Measurements from ENCODE around the gene IPO9.

- TF ChIP-seq CTCF (IDR thresholded peaks at IDR 0.05; ENCODE audit: insufficient read depth, low read length): no peak
- TF ChIP-seq GABPA (IDR thresholded peaks at IDR 0.05; ENCODE audit: low read depth): no peak
- no peak for TF ChIP-seq POLR2AphosphoS5 (IDR thresholded peaks at IDR 0.05; ENCODE audit: low read depth)
- TF ChIP-seq REST (IDR thresholded peaks at IDR 0.05; ENCODE audit: insufficient replicate concordance, low read depth): no peak
- no peak for TF ChIP-seq SPI1 (IDR thresholded peaks at IDR 0.05; ENCODE audit: borderline replicate concordance, low read depth)
Observed at GRCh38 chr1:201782353-201782752, 46.6 kb upstream of the IPO9 start.
